Renal cortex interstitium (tissue), 11 donors: ENCODE data around the gene CIB1. TPM values are rescaled to one million over a fixed set of nuclear protein-coding genes. Genes with fewer than 3 reads are reported as not detected.

Source experiments
- DNase-seq, 11 donors: peaks; one replicate each; pipeline ENCODE4 v3.0.0-alpha.2; 2013; ENCODE audit warnings: low read depth in 9 of 11, low spot score in 4 of 11; ENCODE audit errors: extremely low read depth in 1 of 11
- polyA plus RNA-seq, 3 donors: library from polyadenylated mRNA; unstranded; fragments of 120-200 nt; gene quantifications; one replicate each; pipeline ENCODE4 v1.2.1, GENCODE V29; 2013; ENCODE audit not compliant: insufficient read length in 3 of 3

The CIB1 gene
- polyA plus RNA-seq, 3 donors = 49.7 to 57.0 (median 55.4) TPM

DNA sequence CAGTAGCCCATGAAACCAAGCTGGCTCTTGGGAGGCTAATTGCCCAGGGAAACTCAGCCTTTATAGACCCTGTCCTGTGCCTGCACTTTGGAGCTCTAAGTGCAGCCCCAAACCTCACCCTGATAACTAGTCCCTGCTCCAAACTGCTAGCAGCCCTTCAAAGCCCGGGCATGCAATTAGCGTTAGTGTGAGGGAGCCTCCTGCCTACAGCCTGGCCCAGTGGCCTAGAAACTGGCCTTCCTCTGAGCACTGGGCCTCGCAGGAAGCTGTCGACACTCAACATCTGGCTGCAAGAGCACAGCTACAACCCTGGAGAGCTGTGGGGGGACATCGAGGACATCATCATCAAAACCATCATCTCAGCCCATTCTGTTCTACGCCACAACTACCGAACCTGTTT, 24.0 kb upstream of the CIB1 start:
- DNase-seq = no peak

DNA sequence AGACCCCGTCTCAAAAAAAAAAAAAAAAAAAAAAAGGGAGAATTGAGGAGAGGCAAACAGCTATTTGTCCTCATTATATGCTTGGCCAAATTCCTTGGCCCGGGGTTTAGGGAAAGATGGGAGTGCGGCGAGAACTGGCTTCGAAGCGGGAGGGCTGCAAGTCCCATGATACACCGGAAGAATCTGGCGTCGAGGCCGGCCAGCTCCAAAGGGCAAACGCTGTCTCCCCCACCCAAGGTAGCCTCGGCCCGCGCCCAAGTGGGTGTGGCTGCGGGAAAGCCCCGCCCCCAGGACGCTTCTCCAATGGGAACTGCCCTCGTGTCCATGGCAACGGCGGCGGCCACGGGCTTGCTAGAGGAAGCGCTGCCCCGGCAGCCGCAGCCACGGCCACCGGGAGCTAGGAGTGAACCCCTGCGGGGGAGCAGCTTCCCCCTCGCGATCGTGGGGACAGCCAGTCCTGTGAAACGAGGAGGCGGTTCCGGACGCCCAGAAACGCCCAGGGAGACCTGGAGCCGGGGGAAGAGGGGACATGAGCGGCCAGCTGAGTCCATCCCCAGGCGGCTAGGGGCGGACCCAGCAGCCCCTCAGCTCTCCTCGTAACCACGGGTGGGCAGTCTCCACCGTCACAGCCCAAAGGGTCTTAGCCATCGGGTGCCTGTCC, 15.6 kb upstream of the CIB1 start, which contains the start of gene TTLL13:
TTLL13 (plus strand) TSS at position 354 of the 661 bp plus-strand sequence. CDS start 1,075 bp downstream, outside the sequence.
- peak; percentile 74 to 92 (median 86) for DNase-seq

DNA sequence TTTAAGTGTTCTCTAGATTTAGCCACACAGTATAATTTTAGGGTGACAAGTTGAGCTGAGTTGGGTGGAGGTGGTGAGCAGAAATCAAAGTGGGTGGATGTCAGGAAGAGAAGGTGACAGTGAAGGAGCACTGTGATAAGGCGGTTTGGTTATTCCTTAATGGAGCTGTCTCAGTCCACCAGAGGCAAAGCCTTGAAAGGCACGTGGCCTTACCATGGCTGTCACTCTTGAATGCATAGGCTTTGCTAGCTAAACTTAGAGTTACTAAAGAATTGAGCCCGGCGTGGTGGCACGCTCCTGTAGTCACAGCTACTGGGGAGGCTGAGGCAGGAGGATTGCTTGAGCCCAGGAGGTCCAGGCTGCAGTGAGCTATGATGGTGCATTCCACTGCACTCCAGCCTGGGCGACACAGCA, 15.1 kb upstream of the CIB1 start:
- DNase-seq = no peak

DNA sequence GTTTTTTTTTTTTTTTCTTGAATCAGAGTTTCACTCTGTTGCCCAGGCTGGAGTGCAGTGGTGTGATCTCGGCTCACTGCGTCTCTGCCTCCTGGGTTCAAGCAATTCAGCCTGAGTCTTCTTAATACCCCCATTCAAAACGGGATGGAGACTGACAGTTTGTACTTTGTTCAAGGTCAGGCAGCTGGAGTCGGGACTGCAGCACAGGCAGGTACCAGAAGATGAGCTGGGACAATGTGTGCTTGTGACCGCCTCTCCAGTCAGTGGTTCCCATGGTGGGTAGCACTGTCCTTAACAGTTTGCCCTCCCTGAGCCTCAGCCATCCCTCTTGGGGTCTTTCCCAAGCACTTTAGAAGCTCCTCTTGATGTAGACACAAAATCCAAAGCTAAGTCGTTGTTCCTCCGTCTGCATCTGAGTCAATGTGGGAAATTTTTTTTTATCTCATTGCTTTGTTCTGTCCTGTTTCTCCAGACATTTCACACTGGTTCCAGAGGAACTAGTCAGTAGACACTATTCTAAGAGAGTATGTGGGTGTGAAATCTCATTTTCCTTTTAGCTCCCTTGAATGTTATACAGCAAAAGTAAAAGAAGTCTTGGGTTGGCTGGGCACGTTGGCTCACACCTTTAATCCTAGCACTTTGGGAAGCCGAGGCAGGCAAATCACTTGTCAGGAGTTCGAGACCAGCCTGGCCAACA, 10.3 kb upstream of the CIB1 start:
- no peak for DNase-seq

DNA sequence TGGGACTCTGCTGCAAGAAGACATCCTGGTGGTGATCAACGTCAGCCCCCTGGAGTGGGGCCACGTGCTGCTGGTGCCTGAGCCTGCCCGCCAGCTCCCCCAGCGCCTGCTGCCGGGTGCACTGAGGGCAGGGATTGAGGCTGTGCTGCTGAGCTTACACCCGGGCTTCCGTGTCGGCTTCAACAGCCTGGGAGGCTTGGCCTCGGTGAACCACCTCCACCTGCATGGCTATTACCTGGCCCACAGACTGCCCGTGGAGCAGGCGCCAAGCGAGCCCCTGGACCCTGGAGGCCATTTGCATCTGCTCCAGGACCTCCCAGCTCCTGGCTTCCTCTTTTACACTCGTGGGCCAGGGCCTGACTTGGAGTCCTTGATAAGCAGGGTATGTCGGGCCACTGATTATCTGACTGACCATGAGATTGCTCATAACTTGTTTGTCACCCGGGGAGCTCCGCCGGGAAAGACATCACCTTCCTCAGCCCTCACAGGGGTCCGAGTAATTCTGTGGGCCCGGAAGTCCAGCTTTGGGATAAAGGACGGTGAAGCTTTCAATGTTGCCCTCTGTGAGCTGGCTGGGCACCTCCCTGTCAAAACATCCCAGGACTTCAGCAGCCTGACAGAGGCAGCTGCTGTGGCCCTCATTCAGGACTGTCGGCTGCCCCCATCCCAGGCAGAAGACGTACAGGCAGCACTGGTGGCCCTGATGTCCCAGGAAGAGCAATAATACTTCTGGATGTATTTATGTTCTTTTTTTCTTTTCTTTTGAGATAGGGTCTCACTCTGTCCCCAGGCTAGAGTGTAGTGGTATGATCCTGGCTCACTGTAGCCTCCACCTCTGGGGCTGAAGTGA, 7.8 kb upstream of the CIB1 start:
- no peak for DNase-seq

DNA sequence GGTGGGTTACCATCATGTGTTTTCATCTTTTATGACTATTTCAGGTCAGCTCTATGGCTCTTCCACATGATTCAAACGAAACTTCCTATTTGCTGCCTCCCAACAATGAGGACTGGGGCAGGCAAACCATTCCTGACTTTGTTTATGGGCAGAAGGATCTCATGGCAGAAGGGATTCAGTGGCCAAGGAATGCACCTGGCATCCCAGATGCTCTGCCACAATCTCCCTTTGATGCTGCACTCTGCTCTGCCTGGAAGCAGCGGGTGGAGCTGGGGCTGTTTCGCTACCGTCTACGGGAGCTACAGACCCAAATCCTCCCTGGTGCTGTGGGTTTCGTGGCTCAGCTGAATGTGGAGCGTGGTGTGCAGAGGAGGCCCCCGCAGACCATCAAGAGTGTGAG, 7.1 kb upstream of the CIB1 start:
- no peak for DNase-seq

DNA sequence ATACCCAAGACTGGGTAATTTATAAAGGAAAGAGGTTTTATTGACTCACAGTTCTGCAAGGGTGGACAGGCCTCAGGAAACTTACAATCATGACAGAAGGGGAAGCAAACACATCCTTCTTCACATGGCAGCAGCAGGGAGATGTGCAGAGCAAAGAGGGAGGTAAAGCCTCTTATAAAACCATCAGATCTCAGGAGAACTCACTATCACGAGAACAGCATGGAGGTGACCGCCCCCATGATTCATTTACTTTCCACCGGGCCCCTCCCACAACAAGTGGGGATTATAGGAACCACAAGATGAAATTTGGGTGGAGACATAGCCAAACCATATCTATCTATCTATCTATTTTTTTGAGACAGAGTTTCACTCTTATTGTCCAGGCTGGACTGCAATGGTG, 5.6 kb upstream of the CIB1 start:
- no peak for DNase-seq

DNA sequence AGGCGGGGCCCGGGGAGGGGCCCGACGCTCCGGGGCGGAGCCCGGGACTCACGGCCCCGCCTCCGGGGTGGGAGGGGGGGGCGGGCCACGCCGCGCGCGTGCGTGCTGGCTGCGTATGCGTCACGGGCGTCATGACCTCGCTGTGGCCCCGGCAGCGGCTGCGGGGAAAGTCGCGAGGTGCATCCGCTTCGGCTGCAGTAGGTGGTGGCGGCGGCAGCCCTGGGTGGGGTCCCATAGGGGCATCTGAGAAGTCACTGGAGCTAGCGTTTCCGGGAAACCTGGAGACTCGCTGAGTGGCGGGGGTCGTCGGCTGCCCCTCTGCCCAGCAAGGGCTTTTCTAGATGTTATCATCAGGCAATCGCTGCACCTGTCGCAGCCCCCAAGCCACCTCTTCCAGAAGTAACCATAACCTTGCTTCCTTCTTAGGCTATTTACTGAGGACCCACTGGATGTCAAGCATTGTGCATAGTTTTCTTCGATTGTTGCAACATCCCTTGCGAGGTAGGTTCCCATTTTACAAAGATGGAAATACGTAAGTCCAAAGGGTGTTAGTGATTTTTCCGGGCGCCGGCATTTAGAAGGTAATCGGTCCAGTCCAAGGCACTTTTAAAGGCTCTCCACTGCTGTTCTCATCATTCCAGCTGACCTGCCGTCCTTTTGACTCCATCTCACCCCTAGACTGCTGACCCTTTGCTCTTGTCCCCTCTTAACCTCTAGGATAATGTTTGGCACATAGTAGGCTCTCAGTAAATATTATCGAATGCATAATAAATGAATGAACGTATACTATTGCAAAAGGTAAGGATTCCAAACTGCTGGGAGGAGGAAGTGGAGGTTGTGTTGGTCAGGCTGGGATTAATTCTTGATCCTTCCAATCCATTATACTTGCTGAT, 601 bp upstream of the CIB1 start, which contains the start of gene GDPGP1:
GDPGP1 (plus strand) TSS at position 114 of the 893 bp plus-strand sequence. CDS start 6,700 bp downstream, outside the sequence.
- peak in 2 of 11 donors; percentile 78 to 92 for DNase-seq

DNA sequence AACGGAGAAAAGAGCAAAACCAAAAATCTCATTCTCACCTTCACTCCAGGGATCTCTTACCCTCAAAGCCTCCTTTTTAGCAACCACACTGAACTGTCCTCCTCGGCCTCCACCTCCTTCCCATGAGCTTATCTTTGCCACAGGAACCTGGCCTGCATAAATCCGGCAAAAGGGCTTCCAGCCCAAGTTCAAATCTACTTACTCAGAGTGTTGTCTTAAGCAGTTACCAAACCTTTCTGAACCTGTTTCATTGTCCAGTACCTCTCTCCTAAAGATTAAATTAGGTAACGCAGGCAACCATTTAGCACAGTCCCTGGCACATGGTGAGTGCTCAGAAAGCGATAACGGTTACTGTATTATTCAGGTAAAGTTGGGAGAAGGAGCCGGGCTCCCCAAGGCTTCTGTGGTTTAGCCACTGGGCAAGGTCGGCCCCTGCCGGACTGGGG, 777 bp downstream of the CIB1 start:
- no peak for DNase-seq

DNA sequence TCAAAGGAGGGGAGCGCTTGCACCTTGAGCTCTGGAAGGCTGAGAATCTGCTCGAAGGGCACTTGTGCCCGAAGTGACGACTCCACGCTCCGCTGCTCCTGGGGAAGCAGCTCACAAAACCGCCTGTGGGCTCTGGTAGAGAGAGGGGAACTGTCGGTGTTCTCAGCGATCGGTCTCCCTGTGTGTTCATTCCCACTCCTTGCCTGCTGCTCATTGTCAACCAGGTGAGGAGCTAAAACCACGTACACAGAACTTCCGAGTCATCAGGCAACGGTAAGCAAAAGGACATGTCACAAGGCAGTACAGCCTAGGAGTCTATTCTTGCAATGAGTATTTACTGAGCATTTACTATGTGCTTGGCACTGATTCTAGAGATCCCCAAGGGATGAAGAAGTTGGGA, 1.5 kb downstream of the CIB1 start:
- DNase-seq = no peak

DNA sequence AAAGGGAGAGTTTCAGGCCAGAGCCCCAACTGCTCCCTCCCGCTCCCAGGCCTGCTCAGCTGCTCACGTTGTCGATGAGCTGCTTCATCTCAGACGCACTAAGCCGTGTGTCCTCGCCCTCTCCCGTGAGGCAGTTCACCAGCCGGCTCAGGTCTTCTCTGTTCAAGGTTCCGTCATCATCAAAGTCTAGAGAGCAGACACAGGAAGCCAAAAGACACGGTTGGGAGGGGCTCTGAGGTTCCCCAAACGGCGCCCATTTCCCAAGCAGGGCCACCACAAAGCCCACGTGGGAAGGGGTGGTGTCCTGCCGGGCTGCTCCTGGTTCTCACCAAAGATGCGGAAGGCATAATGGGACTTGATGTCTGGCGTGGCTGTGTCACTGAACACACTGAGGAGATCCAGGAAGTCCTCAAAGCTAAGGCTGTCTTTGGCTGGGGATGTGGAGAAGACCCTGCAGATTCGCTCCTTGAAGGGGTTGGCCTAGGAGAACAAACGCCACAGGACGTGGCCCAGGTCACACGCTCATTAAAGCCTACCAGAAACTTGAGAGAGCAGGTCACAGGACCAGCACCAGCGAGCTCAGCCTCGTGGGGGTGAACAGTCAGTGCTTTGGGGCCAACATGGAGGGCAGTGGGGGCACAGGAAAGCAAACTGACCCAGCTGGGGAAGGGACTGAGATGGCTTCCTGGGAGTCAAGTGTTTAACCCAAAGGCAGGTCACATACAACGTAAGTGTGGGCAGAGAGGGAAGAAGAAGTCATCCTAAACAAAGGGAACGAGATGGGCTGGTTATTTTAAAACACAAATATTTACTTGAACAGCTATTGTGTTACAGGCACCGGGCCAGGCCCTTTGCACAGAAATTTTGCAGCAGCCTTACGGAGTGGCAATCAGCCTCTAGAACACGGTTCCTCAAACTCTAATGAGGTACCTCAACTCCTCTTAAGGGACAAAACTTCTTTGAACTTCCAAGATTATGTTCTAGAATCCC, 2.4 kb downstream of the CIB1 start:
- no peak for DNase-seq

DNA sequence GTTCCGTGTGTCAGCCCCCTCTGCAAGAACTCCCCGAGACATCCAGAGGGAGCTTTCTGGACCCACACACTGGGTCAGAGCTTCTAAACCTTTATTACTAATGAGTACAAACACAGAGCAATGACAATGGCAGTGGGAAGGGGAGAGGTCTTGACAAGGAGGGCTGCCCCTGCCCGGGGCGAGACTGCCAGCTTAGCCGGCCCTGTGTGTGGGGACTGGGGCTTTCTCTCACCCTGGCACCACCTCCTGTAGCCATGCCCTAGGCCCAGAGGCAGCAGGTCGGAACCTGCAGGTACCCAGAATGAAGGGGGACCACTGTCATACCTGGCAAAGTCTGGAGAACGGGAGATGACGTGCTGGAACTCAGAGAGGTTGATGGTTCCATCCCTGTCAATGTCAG, 3.1 kb downstream of the CIB1 start:
- DNase-seq = no peak

DNA sequence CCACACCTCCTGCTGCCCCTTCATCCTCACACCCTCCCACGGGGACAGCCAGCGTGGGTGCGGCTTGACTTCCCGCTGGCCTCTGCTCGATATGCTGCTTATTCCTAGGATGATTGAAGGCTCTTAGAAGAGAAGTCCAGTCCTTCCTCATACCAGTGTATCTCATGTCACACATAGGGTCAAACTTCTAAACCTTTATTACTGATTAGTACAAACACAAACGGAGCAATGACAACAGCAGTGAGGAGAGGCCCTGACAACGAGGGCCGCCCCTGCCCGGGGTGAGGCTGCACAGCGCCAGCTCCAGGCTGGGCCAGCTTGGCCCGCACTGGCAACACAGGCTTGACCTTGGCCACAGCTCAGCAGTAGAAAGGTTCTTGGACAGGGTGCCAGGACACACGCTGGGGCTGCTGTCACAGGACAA, 3.7 kb downstream of the CIB1 start:
- no peak for DNase-seq

DNA sequence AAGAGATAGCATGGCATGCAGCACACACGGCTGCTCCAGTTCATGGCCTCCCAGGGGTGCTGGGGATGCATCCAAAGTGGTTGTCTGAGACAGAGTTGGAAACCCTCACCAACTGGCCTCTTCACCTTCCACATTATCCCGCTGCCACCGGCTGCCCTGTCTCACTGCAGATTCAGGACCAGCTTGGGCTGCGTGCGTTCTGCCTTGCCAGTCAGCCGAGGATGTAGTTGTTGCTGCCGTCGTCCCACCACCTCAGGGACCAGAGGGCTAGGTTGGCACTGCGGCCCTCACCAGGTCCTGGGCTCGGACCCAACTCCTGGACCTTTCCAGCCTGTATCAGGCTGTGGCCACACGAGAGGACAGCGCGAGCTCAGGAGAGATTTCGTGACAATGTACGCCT, 4.8 kb downstream of the CIB1 start:
- no peak for DNase-seq

DNA sequence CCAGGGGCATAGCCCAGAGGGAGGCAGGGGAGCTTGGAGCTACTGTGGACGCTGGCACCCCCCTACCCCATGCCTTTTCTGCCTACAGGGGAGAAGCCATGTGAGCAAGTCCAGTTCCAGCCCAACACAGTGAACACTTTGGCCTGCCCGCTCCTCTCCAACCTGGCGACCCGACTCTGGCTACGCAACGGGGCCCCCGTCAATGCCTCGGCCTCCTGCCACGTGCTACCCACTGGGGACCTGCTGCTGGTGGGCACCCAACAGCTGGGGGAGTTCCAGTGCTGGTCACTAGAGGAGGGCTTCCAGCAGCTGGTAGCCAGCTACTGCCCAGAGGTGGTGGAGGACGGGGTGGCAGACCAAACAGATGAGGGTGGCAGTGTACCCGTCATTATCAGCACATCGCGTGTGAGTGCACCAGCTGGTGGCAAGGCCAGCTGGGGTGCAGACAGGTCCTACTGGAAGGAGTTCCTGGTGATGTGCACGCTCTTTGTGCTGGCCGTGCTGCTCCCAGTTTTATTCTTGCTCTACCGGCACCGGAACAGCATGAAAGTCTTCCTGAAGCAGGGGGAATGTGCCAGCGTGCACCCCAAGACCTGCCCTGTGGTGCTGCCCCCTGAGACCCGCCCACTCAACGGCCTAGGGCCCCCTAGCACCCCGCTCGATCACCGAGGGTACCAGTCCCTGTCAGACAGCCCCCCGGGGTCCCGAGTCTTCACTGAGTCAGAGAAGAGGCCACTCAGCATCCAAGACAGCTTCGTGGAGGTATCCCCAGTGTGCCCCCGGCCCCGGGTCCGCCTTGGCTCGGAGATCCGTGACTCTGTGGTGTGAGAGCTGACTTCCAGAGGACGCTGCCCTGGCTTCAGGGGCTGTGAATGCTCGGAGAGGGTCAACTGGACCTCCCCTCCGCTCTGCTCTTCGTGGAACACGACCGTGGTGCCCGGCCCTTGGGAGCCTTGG, 5.6 kb downstream of the CIB1 start:
- no peak for DNase-seq

DNA sequence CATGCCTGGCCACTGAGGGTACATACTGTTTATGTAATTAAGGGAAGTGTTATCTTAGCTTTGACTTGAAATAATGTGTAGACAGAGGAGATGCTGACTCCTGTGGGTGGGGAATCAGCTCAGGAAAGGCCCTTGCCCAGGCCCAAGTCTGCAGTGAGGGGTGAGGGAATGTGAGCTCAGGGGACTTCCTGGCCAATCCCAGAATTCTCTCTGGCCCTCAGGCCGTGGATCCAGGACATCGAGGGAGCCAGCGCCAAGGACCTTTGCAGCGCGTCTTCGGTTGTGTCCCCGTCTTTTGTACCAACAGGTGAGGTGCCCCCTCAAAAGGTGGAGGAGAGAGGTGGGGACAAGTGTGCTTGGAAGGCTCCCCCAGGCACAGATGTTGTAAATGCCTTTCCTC, 6.4 kb downstream of the CIB1 start:
- no peak for DNase-seq
